Activated effector memory CD4-positive, alpha-beta T cell treated with anti-CD3 and anti-CD28 coated beads, Interleukin-2, amount 50 U/mL, for 16 hours (primary cell): Measurements from ENCODE around the gene CLDN24.

Experiments
- DNase-seq: peaks from one replicate; pipeline ENCODE4 v3.0.0-alpha.2; 2020

The CLDN24 gene

DNA sequence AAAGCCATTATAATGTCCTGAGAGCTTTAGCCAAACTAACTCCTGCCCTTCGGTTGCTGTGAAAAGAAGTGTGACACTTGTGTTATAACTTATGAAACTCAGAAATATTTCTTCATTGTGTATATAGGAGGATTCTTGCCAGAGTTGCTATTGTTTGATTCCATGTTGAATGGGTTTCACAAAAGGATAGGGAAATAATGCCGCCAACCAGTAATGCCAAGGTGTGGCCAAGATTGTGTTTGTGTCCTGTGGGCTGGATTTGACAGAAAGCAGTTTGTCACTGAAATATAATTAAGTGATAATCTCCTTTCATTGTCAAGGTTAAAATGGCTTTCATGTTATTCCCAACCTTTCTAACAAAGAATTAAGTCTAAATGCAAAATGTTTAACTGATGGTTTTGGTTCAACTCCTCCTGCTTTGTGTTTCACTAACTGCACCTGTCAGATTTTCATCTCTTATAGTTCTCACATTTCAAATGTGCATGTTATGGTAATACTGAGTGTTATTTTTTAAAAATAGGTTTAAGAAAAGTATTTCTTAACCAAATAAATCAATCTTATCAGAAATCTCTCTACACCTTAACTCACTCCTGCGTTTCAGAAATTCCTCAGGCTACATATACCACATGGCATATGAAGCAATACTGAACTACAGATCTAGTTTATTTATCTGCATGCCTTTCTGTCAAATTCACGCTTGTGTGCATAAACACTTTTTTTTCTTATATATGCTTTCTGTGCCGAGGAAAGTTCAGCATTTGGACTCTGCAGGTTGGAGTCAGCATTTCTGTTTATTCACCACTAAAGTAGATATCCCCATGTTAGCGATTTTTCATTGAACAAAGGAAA is 1.8 kb downstream of the CLDN24 start, which contains the start of gene CLDN22:
Gene CLDN22 (minus strand): TSS at position 66 of the 849 bp plus-strand sequence. CDS start 58 bp downstream, at position 8.
- no peak for DNase-seq

GRCh38 chr4:183318656-183319055 is 3.6 kb downstream of the CLDN24 start:
- DNase-seq: no peak

DNA sequence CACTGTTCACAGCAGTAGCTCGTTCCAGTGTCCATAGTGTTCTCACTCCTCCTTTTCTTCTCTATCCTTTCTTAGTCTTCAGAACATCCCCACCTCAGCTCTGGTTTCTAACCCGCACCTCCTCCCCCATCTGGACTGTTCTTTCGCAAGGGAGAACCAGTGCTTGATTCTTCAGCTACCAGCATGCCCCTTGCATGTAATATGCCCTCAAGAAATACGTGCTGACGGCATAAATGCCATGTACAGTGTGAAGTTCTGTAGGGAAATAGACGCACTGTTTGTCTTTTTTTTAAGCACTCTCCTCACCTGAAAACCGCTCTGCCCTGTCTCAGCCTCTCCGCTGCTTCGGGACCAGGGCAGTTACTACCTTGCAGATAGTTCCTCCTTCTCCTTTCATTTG is 7.4 kb downstream of the CLDN24 start:
- no peak for DNase-seq

DNA sequence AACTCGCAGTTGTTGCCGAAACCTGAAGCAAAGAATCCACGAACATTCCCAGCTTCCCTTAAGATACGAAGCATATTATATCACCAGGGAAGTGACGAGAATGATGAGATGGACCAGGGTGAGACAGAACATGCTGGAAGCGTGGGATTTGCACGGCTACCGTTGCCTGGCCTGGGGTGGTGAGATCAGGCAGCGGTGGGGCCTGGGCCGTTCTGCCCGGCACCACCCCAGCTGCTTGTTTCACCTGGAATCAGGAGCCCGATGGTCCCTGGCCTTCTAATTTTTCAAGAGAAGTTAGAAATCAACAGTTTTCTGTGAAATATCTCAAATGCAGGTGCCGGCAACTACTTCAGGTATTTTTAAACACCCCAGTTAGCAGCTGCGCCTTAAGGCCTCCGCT is 7.9 kb downstream of the CLDN24 start:
- no peak for DNase-seq

DNA sequence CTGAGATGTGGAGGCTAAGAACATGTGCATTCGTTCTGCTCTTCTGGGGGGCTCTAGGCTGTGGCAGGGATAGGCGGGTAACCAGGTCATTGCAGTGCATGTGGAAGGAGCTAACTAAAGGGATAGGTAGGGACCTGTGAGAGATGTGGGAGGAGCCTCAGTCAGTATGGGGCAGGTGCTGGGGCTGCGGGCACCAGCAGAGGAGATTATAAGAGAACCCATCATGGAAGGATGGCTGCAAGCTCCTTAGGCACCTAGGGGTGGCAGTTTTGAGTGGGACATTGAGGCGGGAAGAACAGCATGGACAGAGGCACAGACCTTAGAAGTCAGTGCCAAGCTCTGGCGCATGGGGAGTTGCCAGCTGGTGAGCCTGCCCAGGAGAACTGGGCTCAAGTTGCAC is 9.4 kb downstream of the CLDN24 start:
- no peak for DNase-seq

DNA sequence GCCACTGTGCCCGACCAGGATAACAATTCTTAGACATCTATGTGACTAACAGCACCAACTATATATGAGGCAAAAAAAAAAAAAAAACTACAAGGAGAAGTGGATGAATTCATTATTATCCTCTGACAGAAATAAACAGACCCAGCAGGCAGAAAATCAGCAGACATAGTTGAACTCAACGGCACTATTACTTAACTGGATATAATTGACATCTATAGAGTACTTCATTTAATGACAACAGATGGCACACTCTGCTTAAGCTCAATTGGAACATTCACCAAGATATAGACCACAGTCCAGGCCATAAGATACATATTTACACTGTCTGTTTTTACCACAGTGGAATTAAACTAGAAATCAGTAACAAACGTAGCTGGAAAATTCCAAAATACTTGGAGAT is 15.4 kb downstream of the CLDN24 start:
- no peak for DNase-seq

DNA sequence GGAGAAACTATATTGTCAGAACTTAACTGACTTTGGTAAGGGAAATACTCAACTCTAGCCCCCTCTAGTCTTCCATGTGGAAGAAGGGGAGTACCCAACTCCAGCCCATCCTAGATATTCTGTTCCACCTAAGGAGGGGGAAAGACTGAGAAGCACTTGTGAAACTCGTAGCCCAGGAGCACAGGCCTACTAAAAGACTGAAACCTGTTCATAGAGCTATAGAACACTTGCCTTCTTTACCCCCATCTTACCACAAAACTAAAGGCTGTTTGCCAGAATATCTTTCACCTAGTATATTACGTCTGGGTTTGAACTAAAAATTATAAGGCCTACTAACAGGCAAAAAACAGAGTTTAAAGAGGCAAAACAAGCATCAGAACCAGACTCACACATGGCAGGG is 17.7 kb downstream of the CLDN24 start:
- DNase-seq: no peak

- DNase-seq: no peak
Observed at GRCh38 chr4:183304067-183304466, 18.2 kb downstream of the CLDN24 start.

DNA sequence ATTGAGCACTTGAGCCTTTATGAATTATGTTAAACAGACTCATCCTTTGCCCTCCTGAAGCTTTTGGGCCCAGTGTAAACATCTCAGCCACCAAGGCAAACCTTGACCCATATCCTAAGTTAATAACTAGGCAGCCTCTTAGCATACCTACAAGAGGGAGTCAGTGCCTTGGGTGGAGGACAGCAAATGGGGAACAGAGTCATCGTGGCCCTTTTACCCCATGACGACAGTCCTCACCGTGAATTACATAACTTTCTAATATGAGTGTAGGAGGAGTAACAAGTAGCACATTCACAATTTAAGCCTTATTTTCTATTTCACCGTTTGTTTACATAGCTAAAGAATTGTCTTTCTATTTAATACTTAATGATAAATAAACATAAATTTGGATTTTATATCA is 18.9 kb downstream of the CLDN24 start:
- DNase-seq: no peak

DNA sequence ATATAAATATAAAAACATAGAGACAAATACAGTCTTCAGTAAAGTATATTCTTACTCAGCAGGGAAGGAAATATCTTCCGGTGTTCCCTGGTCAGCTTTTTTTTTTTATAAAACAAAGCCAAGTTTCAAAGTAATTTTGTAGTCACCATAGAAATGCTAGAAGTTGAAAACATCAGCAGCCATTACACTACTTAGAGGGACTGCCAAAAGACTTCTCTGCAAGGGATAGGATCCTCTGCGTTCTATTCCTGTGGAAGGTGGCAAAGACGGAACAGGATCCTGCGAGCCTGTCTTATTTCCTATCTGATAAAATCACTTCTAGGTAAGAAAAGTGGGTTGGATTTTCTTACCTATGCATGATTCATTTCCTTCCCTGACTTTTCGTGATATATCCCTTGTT is 21.6 kb downstream of the CLDN24 start:
- no peak for DNase-seq

- DNase-seq: no peak
Observed at GRCh38 chr4:183300070-183300469, 22.2 kb downstream of the CLDN24 start.

DNA sequence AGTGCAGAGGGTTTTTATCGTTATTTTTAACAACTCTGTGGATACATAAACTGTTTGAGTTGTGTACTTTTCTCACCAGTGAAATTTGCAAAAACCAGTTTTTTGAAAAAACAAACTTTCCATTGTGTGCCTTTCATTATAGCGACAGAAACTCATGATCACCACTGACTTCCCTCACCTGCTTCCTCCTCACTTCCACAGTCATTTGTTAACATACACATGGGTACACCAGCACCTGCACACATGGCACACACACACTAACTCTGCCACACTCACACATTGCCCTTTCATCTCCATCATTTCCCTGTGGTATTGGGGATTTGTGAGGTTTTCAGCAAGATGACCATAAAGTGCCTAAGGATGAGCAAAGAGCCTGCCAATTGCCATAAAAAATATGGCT is 22.8 kb downstream of the CLDN24 start:
- DNase-seq: no peak

DNA sequence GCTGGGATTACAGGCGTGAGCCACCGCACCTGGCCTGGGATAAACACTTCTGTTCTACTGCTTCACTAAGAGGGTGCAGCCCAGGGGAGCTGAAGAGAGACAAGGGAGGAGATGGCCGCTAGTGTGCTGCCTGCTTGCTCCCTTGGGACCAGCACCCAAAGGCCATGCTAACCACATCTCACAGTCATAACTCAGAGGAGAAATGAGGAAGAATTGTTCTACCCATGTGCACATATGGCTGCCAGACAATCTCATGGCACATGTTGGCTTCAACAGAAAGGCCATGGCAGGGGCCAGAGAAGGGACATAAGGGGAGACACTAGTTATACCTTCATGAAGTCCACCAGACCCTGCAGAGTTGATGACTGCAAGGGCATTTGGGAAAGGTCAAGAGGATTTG is 24.6 kb downstream of the CLDN24 start:
- no peak for DNase-seq

- no peak for DNase-seq
Observed at GRCh38 chr4:183295711-183296110, 26.5 kb downstream of the CLDN24 start.

DNA sequence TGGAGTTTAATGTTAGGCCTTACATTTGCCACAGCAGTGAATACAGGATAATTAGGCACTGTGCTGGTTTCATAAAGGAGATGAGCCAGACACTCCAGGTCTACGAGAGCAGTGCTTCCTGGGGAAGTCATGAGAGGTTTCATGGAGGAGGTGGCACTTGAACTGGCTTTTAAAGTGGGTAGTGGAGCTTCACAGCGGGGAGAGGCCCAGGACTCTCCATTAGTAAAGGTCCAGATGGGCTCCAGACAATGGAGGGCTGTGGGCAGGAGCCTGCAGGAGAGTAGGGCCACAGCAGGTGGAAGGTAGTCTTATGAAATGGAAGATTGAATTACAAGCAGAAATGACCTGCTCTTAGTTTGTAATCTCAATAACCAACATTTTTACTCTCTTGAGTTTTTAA is 31.2 kb downstream of the CLDN24 start:
- DNase-seq: no peak

DNA sequence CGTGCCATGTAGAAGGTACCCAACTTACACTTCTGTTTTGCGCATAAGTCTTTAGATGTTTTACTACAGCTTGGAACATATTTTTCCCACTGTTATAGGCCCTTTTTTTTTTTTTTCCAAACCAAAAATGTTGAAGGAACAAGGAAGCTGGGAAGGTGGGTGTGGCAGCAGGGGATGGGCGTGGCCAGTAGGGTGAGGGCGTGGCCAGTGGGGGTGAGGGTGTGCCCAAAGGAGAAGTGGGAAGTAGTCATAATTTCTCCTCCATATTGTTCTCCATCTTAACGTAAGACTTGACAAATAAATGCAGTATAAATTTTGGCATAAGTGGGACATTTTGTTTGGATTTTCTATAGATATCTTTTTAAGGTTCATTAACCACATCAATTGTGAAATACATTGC is 32.5 kb downstream of the CLDN24 start:
- DNase-seq: no peak

DNA sequence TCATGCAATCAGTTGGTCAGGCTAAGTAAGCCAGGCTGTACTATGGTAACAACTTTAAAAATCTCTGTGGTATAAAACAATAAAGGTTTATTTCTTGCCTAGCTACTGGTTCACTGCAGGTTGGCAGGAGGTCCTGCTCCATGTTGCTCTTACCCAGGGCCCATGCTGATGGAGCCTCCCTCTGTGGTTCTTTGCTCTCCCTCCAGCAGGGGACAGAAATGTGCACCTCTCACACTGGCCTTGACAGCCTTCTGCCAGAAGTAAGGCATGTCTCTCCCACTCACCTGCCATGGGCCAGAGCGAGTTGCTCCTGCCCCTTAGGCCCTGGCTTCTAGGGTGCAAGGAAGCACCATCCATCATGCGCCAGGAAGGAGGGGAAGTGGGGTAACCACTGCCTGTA is 33.3 kb downstream of the CLDN24 start:
- no peak for DNase-seq

DNA sequence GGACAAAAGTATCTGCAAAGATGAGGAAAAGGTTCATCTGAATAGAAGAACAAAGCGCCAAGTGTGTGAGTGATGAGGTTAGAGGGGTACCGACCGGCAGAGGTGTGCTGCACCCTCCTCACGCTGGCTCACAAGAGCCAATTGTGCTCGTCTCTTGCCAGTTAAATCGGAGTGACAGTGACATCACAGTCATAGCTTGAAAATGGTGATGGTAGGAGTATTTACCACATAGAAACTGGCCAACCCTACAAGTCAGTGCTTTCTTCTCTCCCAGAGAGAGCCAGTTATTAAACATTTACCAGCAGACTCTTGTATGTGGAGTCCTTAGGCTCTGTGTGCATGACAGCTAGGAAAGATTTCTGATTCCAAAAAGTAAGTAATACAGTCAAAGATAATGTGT is 34.5 kb downstream of the CLDN24 start:
- no peak for DNase-seq

DNA sequence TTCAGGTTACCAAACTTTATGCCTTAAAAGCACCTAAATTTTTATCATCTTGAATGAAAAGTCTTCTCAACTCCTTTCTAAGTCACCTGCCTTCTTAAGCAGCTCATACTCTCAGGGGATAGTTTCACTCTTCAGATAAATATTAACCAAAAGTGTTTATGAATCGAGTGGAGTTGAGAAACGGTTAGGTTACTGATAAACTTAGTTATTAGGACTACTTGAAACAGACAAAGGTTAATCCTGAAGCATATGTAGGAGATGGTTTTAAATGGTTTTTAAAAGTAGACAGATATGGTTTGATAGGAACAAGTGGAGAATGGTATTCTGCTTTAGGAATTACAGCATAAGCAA is 34.9 kb downstream of the CLDN24 start:
- DNase-seq: no peak

DNA sequence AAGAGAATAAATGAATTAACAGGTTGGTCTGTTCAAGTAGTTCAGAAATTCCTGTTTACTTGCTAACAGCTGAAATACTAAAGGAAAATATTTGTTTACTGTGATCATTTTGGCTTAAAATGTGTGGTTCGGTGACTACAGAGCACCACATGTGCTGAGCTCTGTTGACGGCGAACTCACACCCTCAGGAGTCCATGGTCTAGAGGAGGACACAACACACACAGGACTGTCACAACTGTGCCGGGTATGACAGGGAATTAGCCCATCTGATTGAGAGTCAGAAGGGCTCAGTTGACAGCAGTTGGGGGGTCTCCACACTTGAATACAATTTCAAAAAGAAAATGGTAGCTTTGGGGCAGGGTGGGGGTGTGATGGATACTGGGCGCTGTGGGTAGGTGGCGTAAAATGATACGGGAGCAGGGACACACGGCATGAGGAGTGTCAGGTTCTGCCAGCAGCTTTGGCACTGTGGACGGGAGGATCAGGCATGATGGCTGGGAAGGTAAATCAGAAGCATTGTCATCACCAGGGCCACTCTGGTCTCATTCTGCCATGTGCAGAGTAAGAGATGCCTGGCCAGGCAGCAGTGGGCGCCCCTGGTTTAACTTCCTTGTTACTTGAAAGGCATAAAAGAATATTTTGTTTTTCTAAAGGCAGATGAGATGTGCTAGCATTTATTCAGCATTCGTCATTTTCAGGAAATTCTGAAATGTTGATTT is 35.5 kb downstream of the CLDN24 start:
- no peak for DNase-seq

- no peak for DNase-seq
Observed at GRCh38 chr4:183285886-183286285, 36.3 kb downstream of the CLDN24 start.

DNA sequence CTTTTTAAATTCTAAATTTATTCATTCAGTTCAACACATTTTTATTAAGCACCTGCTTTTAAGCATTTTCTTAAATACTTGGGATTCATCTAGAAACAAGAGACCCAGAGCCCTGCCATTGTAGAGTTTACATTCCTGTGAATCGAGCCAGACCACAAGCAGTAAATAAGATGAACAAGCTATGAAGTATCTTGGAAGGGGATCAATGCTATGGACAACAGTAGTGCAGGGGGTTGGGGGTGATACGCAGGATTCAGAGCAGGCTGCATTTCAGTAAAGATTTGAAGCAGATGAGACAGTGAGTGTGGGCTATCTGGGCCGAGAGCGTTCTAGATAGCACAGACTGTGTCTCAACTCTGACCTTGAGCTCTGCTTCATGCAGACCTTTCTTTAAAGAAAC is 37.3 kb downstream of the CLDN24 start:
- DNase-seq: no peak

GRCh38 chr4:183284258-183284785 is 37.9 kb downstream of the CLDN24 start:
- DNase-seq: no peak

GRCh38 chr4:183276106-183276505 is 46.1 kb downstream of the CLDN24 start:
- DNase-seq: no peak
